Effector memory CD4-positive, alpha-beta T cell (primary cell): ENCODE data around the gene KANSL1L.

Source experiments
- DNase-seq, 3 donors: peaks; one replicate each; pipeline ENCODE4 v3.0.0-alpha.2; 2020
- H3K27ac ChIP-seq: 2 replicates; pipeline ENCODE4 v1.7.0; 2013; ENCODE audit warnings: mild to moderate bottlenecking, low read length, moderate library complexity; ENCODE audit not compliant: insufficient read depth, poor library complexity, severe bottlenecking
- H3K27me3 ChIP-seq: replicated peaks from 2 replicates; pipeline ENCODE4 v1.7.0; 2013; ENCODE audit warnings: mild to moderate bottlenecking, low read length; ENCODE audit not compliant: insufficient read depth, control insufficient read depth, poor library complexity, severe bottlenecking
- H3K36me3 ChIP-seq: 2 replicates; pipeline ENCODE4 v1.7.0; 2013; ENCODE audit warnings: mild to moderate bottlenecking, low read length, moderate library complexity; ENCODE audit not compliant: control insufficient read depth, insufficient read depth
- H3K4me1 ChIP-seq: 2 replicates; pipeline ENCODE4 v1.7.0; 2013; ENCODE audit warnings: low read length, mild to moderate bottlenecking; ENCODE audit not compliant: control insufficient read depth, insufficient read depth, poor library complexity, severe bottlenecking
- H3K4me3 ChIP-seq: 2 replicates; pipeline ENCODE4 v1.7.0; 2013; ENCODE audit warnings: low read length, low read depth, mild to moderate bottlenecking; ENCODE audit not compliant: insufficient read depth, poor library complexity, severe bottlenecking
- H3K9me3 ChIP-seq: 2 replicates; pipeline ENCODE4 v1.7.0; 2013; ENCODE audit warnings: mild to moderate bottlenecking, low read length, moderate library complexity; ENCODE audit not compliant: control insufficient read depth

Gene KANSL1L

GRCh38 chr2:210159059-210159458 is 12.2 kb downstream of the KANSL1L start:
- Histone ChIP-seq H3K9me3 (no peaks in the 10 kb centered on the region), H3K4me1 (no peaks in the 10 kb centered on the region), H3K27me3 (no peaks in the 10 kb centered on the region), H3K36me3 (no peaks in the 10 kb centered on the region), H3K4me3 (no peak overlapping the region), H3K27ac (no peak overlapping the region)
- no peak for DNase-seq

- H3K27me3 ChIP-seq: no peaks in the 10 kb centered on the region
- H3K9me3 ChIP-seq: no peaks in the 10 kb centered on the region
- DNase-seq: no peak
- H3K36me3 ChIP-seq: no peaks in the 10 kb centered on the region
- no peak overlapping the region for H3K4me3 ChIP-seq
- no peaks in the 10 kb centered on the region for H3K4me1 ChIP-seq
- H3K27ac ChIP-seq: no peak overlapping the region
Measured at GRCh38 chr2:210158236-210158635, 13.0 kb downstream of the KANSL1L start.

- Histone ChIP-seq H3K9me3 (no peaks in the 10 kb centered on the region), H3K27me3 (no peaks in the 10 kb centered on the region), H3K27ac (no peak overlapping the region), H3K4me1 (no peaks in the 10 kb centered on the region), H3K4me3 (no peak overlapping the region), H3K36me3 (no peaks in the 10 kb centered on the region)
- no peak for DNase-seq
Measured at GRCh38 chr2:210157526-210157925, 13.7 kb downstream of the KANSL1L start.

GRCh38 chr2:210147614-210148013 is 23.6 kb downstream of the KANSL1L start:
- Histone ChIP-seq H3K4me1 (no peaks in the 10 kb centered on the region), H3K4me3 (no peak overlapping the region), H3K36me3 (no peaks in the 10 kb centered on the region), H3K27me3 (no peaks in the 10 kb centered on the region), H3K9me3 (no peaks in the 10 kb centered on the region), H3K27ac (no peak overlapping the region)
- no peak for DNase-seq

- Histone ChIP-seq H3K27me3 (no peaks in the 10 kb centered on the region), H3K9me3 (no peaks in the 10 kb centered on the region), H3K4me1 (no peaks in the 10 kb centered on the region), H3K36me3 (no peaks in the 10 kb centered on the region), H3K27ac (no peak overlapping the region), H3K4me3 (no peak overlapping the region)
- DNase-seq: no peak
Measured at GRCh38 chr2:210132239-210132638, 39.0 kb downstream of the KANSL1L start.

- Histone ChIP-seq H3K27me3 (no peaks in the 10 kb centered on the region), H3K4me1 (no peaks in the 10 kb centered on the region), H3K4me3 (no peak overlapping the region), H3K27ac (no peak overlapping the region), H3K36me3 (no peaks in the 10 kb centered on the region), H3K9me3 (no peaks in the 10 kb centered on the region)
- DNase-seq: no peak
Measured at GRCh38 chr2:210128961-210129360, 42.2 kb downstream of the KANSL1L start.

GRCh38 chr2:210113614-210114235 is 57.5 kb downstream of the KANSL1L start:
- no peak for DNase-seq
- H3K4me3 ChIP-seq: no peak overlapping the region
- H3K9me3 ChIP-seq: no peaks in the 10 kb centered on the region
- no peaks in the 10 kb centered on the region for H3K4me1 ChIP-seq
- no peaks in the 10 kb centered on the region for H3K27me3 ChIP-seq
- H3K36me3 ChIP-seq: no peaks in the 10 kb centered on the region
- H3K27ac ChIP-seq: no peak overlapping the region

- Histone ChIP-seq H3K4me3 (no peak overlapping the region), H3K36me3 (no peaks in the 10 kb centered on the region), H3K9me3 (no peaks in the 10 kb centered on the region), H3K27me3 (no peaks in the 10 kb centered on the region), H3K27ac (no peak overlapping the region), H3K4me1 (no peaks in the 10 kb centered on the region)
- no peak for DNase-seq
Measured at GRCh38 chr2:210112871-210113270, 58.3 kb downstream of the KANSL1L start.

- Histone ChIP-seq H3K9me3 (no peaks in the 10 kb centered on the region), H3K4me1 (no peaks in the 10 kb centered on the region), H3K36me3 (no peaks in the 10 kb centered on the region), H3K27me3 (no peaks in the 10 kb centered on the region), H3K27ac (no peak overlapping the region), H3K4me3 (no peak overlapping the region)
- DNase-seq: no peak
Measured at GRCh38 chr2:210099940-210100339, 71.3 kb downstream of the KANSL1L start.

- DNase-seq: no peak
- H3K4me3 ChIP-seq: no peak overlapping the region
- no peaks in the 10 kb centered on the region for H3K36me3 ChIP-seq
- no peaks in the 10 kb centered on the region for H3K9me3 ChIP-seq
- H3K27me3 ChIP-seq: no peaks in the 10 kb centered on the region
- no peaks in the 10 kb centered on the region for H3K4me1 ChIP-seq
- no peak overlapping the region for H3K27ac ChIP-seq
Measured at GRCh38 chr2:210094787-210095186, 76.4 kb downstream of the KANSL1L start.
